CD4-positive, alpha-beta T cell treated with Interferon alpha-2 for 1 hour (primary cell): Measurements from ENCODE around the gene GJC1.
A peak's percentile ranks its signal among the peaks of the same experiment; 100 is the strongest.

Source experiments
- DNase-seq, 2 donors: peaks; one replicate each; pipeline ENCODE4 v3.0.0-alpha.2; 2020 to 2022

The GJC1 gene

DNA sequence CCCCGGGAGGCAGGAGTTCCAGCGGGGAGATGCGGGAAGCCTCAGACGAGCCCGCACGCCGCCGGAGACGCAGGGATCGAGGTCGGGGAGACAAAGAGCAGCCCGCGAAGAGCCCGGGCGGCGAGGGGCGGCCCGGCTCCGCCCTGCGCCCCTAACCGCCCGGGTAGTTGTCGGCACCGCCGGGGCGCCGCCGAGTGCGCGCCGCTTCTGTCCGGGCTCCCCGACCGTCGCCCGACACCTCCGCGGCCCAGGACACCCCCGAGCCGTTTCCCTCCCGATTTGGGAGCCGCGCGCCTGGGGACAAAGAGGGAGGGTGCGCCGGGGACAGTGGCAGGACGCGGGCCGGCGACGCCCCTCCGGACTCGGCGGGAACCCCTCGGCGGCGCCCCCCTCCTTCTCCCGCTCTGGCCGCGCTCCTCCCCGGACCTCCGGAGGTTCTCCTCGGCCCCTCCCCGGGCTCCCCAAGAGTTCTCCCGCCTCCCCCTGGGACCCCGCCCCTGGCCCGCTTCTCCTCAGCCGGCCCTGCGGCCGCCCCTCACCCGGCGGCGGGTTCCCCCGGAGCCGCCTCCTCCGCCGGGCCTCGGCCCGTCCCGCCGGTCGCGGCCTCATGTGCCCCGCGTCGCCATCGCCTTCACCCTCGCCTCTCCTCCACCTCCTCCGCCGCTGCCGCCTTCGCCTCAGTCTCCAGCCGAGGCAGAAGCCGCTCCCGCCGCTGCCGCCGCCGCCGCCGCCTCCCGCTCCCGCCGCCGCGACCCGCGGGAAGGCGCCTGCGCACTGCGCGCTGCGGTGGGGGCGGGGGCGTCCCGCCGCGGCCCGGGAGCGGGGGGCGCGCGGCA, at the start of gene GJC1:
Gene GJC1 (minus strand): TSS at position 765 of the 836 bp plus-strand sequence. CDS start 24,470 bp downstream, outside the sequence.
- no peak for DNase-seq

DNA sequence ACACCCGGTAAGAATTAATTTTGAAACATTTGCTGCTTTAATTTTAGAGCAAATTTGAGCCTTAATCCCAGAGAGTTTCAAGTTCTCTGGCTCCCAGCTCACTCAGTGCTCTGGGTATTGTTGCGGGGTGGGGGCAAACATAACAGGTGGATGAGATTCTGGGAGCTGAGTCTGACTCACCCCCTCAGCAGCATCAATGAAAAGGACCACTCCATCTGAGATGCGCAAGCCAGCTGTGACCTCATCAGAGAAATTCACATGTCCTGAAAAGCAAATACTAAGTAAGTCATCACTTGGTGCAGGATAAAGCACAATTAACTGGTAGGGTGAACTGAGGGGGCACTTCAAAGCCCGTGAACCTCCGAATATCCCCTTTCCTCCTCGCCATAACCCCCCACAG, 49.3 kb upstream of the GJC1 start:
- DNase-seq: no peak

DNA sequence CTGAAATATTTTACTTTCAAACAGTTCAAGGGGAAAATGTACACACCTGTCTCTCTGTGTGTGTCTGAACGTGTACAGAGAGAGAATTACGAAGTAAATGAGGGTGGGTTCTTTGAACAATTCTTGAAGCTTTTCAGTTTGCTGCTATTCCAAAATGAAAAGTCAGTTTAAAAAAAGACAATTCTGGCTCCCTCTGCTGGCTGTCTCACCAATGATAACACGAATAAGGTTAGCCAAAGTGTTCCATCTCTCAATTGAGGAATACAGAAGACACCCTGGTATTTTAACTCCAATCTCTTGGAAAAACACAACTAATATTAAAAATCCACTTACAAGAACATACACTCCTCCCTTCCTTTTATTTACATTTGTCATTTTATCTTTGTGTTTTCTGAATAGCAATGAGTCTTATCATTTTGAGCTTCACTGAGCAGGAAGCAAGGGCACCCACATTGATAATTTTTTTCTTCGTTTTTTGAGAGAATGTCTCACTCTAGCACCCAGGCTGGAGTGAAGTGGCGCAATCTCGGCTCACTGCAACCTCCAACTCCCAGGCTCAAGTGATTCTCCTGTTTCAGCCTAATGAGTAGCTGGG, 48.6 kb upstream of the GJC1 start:
- DNase-seq: peak; percentile 10 to 40

DNA sequence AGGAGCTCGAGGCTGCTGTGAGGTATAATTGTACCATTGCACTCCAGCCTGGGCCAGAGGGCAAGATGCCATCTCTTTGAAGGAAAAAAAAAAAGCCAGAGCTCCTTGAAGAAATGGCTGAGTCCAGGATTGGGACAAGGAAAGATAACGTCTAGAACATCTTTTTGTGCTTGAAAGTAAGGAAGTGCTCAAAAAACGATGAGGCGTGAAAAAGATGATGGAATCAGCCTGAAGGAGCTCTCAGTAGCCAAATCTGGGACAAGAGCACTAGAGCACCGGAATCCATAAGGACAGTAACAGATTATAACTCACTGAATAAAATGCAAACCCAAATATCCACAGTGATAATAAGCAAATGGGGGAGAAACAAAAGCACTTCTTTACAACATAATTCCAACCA, 47.0 kb upstream of the GJC1 start:
- no peak for DNase-seq

DNA sequence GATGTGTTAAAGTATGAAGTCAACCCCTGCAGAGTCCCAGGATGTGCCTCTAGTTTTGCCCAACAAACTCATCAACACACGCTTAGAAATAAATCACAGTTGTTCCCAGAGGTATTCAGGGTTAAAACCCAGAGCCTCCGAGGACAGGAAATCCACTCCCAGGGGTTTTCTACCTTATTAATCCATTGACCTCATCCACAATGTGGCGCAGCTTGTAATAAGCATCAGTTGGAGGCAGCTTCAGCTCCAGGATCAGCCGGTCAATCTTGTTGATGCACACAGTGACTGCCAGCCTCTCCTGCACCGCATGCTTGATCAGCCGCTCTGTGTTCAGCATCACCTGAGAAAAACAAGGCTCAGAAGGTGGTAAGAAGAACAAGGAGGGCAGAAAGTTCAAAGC, 45.7 kb upstream of the GJC1 start:
- no peak for DNase-seq

DNA sequence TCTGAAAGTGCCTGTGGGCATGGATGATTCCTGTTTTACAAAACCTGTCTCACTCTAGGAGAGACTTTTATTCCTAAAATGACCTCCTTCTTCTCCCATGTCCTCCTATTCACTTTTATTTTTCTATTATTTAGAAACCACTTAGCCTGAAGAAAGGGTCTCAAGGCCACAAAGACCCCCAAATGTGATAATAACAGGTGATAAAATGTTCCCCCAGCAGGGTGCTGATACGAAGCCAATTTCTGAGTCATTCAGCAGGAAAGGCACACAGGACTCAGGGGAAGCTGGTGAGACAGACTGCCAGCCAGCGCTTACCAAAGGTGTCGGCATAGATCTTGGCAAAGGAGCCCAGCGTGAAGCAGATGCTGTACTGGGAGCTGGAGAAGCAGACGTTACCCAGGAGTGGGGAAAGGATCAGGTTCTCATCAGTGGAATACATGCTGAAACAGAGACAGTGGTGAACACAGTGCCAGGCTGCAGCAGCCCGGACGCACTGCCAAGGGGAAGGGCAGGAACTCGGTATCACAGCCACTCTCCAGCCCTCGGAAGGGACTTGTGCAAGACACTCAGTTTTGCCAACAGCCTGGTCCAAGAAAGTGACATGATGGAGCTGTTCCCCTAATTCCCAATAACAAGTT, 42.2 kb upstream of the GJC1 start:
- no peak for DNase-seq

DNA sequence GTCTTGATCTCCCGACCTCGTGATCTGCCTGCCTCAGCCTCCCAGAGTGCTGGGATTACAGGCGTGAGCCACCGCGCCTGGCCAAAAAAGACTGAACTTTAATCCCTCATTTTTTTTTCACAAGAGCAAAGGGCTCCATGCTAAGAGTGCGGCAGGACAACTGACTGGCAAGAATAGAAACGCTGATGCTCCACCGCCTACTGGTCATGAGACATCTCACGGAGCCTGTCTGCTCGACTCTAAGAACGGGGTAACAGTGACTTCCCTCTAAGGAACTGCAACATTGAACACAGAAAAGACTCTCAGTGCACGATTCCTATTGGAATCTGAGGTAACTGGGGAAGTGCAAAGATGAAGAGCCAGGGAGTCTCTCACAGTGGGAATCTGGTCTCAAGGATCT, 41.5 kb upstream of the GJC1 start:
- no peak for DNase-seq

DNA sequence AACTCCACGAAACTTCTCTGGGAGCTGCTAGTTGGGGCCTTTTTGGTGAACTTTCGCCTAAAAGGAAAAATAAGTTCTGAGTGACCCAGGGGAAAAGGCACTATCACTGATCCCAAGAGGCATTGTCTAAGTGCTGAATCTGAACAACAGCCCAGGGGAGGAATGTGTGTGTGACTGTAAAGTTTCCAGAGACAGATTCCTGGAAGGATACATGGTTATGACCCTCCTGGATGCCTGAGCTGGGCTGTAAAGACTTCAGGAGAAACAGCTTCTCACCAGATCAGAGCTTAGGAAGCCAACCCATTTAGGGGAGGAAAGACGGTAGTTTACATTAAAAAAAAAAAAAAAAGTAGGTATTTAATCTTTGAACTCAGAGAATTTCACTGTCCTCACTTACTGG, 37.8 kb upstream of the GJC1 start:
- no peak for DNase-seq

DNA sequence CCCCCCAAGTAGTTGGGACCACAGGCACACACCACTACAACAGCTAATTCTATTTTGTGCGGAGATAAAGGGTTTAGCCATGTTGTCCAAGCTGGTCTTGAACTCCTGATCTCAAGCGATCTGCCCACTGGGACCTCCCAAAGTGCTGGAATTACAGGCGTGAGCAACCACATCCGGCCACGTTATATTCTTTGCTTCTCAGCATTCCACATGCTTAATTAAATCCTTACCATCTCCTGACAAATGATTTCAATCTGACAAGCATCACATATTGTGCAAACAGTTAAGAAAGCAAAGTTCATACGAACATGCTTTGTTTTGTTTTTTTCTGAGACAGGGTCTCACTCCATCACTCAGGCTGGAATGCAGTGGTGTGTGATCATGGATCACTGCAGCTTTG, 35.8 kb upstream of the GJC1 start:
- DNase-seq: no peak

DNA sequence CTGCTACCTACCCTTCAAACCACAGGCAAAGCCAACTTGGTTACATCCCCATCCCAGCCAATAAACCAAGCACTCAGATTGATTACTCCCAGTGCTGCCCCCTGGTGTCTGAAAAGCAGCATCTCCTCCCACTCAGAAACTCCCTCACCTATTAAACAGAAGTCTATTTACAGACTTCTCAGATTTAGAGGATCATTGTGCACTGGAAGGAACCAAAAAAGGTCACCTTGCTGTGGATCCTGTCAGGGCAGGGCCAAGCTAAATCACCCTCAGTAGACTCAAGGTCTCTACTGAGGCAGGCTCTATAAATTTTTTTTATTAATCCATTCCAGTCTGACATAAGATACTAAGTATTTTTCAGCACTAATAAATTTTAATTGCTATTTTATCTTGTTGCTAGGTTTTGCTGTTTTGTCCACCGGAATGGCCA, 35.2 kb upstream of the GJC1 start:
- DNase-seq: peak; percentile 64 to 79

DNA sequence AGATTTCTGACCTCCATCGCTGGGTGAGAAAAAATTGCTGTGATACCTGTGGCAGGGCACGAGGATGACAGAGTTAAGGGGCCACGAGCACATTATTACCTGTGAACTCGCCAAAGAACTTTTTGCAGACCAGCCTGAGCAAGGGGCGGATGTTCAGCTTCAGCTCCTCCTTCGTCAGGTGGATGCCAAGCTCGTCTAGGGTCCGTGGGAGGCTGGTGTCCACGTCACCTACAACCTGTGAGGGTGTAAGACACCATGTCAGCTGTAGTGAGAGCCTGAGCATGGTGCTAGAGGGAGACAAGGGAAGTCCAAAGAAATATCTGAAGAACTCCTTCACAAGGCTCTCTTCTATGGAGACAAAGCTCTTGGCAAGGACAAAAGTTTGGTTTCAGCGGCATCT, 34.7 kb upstream of the GJC1 start:
- no peak for DNase-seq

DNA sequence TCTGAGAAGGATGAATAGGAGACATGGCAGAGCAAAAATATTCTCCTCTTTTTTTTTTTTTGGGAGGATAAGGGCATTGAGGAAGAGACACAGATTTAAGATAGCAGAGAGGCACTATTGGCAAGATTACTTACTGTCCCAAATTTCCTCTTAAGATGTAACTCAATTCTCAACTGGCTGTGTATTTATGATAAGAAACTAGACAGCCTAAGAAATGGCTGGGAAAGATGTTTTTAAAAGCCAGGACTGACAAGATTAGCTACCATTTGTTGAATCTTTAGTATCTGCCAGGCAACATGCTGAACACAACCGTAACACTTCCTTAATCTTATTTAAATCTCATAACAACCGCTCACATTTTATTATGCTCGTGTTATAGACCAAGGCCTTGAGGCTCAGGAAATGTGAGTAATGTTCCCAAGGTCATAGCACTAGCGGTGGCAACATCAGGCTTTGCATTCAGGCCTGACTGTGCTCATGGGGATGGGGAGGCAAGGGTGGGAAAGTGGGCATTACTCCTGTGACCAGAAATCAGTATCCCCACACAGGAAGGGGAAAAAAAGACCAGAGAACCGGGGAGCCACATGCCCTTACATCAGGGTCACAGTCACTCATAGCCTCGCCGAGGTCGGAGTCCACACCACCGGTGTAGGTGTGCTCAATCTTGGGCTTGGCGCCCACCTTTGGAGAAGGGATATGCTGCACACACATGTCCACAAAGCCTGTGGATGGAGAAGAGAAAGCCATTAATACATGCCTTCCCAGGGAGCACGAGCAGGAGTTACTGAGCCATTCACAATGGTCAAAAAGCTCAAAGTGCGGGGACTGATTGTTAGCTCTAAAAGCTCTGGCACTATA, 33.2 kb upstream of the GJC1 start:
- no peak for DNase-seq

DNA sequence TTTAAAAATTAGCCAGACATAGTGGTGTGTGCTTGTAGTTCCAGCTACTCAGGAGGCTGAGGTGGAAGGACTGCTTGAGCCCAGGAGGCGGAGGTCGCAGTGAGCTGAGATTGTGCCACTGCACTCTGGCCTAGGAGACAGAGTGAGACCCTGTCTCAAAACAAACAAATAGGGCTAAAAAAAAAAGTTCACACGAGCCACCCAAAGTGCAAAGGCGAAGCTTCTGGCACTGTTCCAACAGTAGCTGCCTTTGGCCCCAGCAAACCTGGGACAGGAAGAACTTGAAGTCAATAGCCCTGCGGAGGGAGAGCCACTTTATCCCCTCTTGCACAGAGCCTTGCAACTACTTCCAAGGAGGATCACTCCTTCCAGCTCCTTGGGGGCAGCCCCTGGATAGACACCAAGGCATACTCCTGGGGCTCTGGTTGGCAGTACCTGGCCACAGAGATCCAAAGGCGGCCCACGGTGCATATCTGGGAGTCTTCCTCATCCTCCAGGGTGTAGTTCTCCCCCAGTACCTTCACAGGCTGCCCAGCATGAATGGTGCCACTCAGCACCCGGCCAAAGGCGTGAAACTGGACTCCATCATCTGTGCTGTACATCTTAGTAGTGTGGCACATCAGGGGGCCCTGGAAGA, 32.3 kb upstream of the GJC1 start:
- DNase-seq: no peak

DNA sequence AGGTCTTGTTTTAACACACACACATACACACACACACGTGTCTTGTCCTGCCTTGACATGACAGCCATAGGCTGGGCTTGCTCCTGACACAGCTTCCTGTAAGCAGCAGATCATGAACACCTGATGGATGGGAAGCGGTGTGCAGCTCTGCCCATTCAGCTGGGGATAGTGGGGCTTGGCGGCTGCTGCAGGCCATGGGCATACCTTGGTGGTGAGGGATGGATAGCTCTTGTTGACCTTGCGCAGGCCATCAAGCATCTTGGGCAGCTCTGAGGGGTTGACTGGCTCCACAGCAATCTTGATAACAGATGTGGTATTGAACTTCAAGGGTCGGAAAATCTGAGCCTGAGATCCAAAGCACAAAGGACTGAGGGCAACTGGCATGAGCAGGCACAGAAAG, 29.6 kb upstream of the GJC1 start:
- DNase-seq: no peak

DNA sequence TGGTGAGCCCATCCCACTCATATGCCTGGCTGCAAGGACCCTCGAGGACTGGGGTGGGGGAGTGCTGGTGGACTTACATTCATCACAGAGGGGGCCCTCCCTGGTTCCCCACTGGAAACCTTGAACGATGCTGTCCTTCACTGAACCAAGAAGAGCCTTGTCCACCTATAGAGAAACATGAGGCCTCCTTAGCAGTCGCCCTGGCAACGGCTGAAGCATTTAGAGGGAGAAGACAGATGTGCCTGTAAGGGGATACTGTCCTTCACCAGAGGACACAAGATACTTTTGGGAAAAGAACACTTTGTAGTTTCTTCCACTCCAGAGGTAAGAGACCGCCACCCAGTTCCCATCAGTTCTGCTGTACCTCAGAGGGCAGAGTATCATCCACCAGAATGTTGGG, 24.1 kb upstream of the GJC1 start:
- DNase-seq: no peak

DNA sequence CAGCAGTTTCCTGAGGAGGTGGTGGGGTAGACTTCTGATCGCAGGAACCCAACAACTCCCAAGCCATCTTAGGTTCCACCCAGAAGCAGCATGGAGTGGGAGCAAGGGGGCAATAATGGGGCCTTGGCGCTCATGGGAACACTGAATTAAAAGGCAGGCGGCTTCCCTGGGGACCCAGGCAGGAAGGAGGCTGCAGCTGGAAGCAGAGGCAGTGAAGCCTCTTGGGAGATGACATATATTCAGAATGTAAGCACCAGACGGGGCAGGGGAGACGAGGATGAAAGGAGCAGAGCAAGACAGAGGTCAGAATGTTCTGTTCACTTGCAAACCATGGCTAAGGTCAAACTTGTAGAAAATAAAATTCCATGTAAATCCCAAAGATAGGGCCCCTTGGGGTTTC, 20.5 kb upstream of the GJC1 start:
- no peak for DNase-seq

DNA sequence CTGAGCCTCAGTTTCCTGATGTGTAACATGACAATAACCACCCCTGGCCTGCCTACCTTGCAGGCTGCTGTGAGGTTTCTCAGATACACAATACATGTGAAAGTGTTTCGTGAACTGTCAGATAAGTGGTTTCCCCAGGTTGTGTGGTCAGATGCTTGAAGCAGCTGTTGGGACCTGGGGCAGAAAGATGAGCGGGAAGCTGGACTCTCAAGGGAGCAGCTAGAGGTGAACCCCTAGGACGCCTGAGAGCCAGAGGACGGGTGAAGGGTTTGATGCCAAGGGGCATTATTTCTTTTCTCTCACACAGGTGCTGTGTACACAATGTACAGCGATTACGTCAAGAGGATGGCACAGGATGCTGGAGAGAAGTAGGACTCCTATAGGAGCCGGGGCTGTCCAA, 19.9 kb upstream of the GJC1 start:
- no peak for DNase-seq

DNA sequence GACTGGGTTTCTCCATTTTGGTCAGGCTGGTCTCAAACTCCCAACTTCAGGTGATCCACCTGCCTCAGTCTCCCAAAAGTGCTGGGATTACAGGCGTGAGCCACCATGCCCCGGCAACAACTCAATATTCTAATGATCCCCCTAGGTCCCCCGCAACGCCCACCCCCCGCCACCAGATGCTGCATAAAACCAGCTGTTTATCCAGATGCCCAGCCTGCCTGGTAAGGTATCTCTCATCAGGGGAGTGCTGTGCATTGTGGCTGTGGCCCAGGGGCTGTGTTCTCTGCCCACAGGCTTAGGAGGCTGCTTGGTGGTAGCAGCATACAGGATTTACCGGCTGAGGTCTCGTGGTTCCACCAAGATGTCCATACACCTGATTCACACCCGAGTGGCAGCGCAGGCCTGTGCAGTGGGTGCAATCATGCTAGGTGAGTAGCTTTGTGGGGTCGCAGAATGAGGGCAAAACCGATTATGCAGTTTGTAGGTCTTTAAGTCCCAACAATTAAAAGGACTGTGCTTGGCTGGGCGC, 18.9 kb upstream of the GJC1 start:
- DNase-seq: no peak

DNA sequence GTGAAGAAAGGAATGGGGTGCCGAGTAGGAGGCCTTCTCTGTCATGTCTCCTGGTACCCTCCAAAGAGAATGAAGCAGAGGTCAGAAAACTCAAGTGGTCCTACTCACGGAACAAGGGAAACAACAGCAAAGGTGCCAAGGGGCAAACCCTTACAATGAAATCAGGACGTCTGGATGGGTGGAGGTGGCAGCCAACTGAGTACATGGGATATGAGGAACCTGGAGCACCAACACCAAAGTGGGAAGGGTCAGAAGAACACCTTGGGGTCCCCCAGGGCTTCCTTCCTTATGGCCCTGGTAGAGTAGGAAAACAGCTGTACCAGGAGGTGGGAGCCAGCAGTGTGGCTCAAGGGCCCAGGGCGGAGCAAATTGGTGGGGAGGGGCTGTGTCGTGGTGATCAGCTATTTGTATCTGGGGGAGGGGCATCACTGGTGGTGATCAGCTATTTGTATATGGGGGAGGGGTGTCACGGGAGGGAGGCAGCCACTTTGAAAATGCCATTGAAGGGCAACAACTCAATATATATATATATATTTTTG, 18.2 kb upstream of the GJC1 start:
- DNase-seq: no peak

DNA sequence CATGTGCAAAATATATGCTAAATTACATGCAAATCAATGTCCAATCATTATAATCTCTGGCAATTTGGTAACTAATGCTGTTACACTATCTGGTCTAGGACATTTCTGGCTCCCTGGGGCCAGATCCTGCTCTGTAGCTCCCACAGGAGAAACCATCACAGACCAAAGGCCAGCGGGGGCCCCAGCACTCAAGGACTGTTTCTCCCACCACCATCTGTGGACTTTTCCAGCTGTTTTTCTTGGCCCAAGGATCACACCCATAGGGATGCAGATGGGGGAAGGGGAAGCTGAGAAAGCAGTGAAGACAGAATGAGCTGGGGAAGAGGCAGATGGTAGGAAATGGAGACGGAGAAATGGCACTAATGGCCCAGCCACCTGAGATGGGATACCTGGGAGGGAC, 17.5 kb upstream of the GJC1 start, which contains the start of gene HIGD1B:
Gene HIGD1B (plus strand): TSS at position 298 of the 400 bp plus-strand sequence. CDS start 270 bp downstream, outside the sequence.
- no peak for DNase-seq

DNA sequence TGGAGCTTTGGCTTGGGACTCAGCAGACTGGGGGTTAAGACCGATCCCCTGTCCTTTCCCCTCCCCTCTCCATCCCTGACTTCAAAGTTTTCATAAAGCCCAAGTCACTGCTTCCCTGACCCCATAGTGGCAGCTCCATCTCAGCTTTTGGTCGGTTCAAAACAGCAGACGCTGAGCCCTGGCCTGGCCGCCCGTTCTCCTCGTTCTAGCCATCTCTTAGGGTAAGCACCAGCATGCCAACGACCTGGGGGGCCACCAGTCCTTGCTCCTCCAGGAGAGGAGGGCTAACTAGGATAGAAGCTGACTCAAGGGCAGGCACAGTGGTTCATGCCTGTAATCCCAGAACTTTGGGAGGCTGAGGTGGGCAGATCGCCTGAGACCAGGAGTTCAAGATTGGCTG, 16.1 kb upstream of the GJC1 start:
- no peak for DNase-seq

DNA sequence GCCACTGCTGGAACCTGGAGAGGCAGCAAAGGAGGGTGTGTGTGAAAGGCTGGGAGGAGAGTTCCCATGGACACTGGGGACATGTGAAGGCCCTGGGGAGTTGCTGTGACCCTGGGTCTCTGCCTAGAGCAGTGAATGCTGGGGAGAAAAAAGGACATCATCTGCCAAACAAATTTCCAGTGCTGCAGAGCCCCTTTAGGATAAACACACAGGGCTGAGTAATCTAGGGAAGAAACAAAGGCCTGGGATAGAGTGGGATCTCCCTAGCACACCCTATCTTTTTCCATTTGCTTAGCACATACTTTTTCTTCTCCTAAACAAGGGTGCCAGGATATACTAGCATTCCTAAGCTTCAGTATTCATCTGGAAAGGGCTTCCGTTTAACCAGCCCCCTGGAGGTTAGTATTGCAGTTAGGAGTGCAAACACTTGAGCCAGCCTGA, 14.3 kb upstream of the GJC1 start:
- no peak for DNase-seq
